HepG2 (cell line): ENCODE results near the gene STX2. TPM values are rescaled to one million over a fixed set of nuclear protein-coding genes. Genes with fewer than 3 reads are reported as not detected.

Experiments used
- ATAC-seq: fragments of 200-7000 bp; cut with Tn5 transposase; 3 replicates; pipeline ENCODE4 v1.9.1; 2020; ENCODE audit warnings: mild to moderate bottlenecking, moderate library complexity
- BruUV-seq: library from RNA; stranded (reverse); fragments of 400-500 nt; replicated peaks from 2 replicates; lab custom pipeline; 2021; lab: Mats Ljungman, UMichigan
- CTCF ChIA-PET: fragments of 300-600 bp; formaldehyde crosslinking; extraction: SDS; loops from one replicate; lab custom pipeline; 2021; ENCODE audit warnings: low total read pairs, inconsistent platforms, low intra/inter-chr PET ratio; lab: Yijun Ruan, JAX
- POLR2A ChIA-PET: fragments of 350-600 bp; sonication (Branson Sonifier 250); formaldehyde crosslinking; loops from one replicate; lab custom pipeline; 2020; ENCODE audit warnings: antibody characterized with exemption, inconsistent platforms; lab: Yijun Ruan, JAX
- DNase-seq: peaks from one replicate; pipeline ENCODE4 v3.0.0-alpha.2; 2015; ENCODE audit warnings: low spot score
- FAIRE-seq: peaks from 3 replicates; lab custom pipeline; 2011; peaks lifted over from hg19 to GRCh38; lab: Jason Lieb, UNC
- H2AFZ ChIP-seq: one replicate; pipeline ENCODE4 v1.6.1; 2011; ENCODE audit warnings: low read length, inconsistent platforms
- H3K27ac ChIP-seq: fragments of 300-600 bp; 3 replicates; pipeline ENCODE4 v1.8.0; 2011; ENCODE audit warnings: mixed run types, mild to moderate bottlenecking, mixed read lengths, low read length, inconsistent platforms; ENCODE audit not compliant: insufficient read depth; ENCODE audit errors: extremely low read length
- H3K27me3 ChIP-seq, 2 experiments: fragments of 200-600 bp in 1 of 2; 2 replicates in 1 of 2; 3 replicates in 1 of 2; pipeline versions ENCODE4 v1.6.0 to v1.8.0; 2011; ENCODE audit warnings: low read length in 2 of 2, mild to moderate bottlenecking in 2 of 2, moderate library complexity in 2 of 2, inconsistent platforms in 1 of 2; ENCODE audit not compliant: insufficient read depth in 2 of 2, control insufficient read depth in 1 of 2
- H3K36me3 ChIP-seq, 2 experiments: fragments of 200-600 bp in 1 of 2; replicated peaks in 1 of 2; 2 replicates in 1 of 2; 3 replicates in 1 of 2; pipeline versions ENCODE4 v1.5.1 to v1.8.0; 2011; ENCODE audit warnings: low read length in 2 of 2, inconsistent platforms in 1 of 2; ENCODE audit not compliant: insufficient read depth in 2 of 2, control insufficient read depth in 1 of 2
- H3K4me1 ChIP-seq: 2 replicates; pipeline ENCODE4 v1.5.1; 2012; ENCODE audit warnings: low read length, inconsistent platforms; ENCODE audit not compliant: insufficient read depth
- H3K4me2 ChIP-seq: 2 replicates; pipeline ENCODE4 v1.6.0; 2011; ENCODE audit warnings: low read depth, low read length, inconsistent platforms
- H3K4me3 ChIP-seq, 3 experiments: fragments of 200-600 bp in 1 of 3; sonication (generic), shearing (Covaris generic) in 1 of 3; replicated peaks in 1 of 3; 2 replicates each; pipeline ENCODE4 v1.5.1; 2011 to 2016; ENCODE audit warnings: low read length in 3 of 3, inconsistent platforms in 2 of 3, low read depth in 2 of 3, mild to moderate bottlenecking in 2 of 3, control low read depth in 1 of 3, mixed read lengths in 1 of 3; ENCODE audit not compliant: insufficient read depth in 1 of 3
- H3K79me2 ChIP-seq: one replicate; pipeline ENCODE4 v1.6.1; 2011; ENCODE audit warnings: low read length, inconsistent platforms; ENCODE audit not compliant: insufficient read depth
- H3K9ac ChIP-seq: 2 replicates; pipeline ENCODE4 v1.6.0; 2011; ENCODE audit warnings: mild to moderate bottlenecking, low read depth, low read length, inconsistent platforms; ENCODE audit not compliant: insufficient read depth
- H3K9me3 ChIP-seq: 2 replicates; pipeline ENCODE4 v1.5.1; 2012; ENCODE audit warnings: mild to moderate bottlenecking, low read length
- H4K20me1 ChIP-seq: 2 replicates; pipeline ENCODE4 v1.6.0; 2011; ENCODE audit warnings: inconsistent platforms, mild to moderate bottlenecking, low read length, moderate library complexity; ENCODE audit not compliant: insufficient read depth
- ATF7 ChIP-seq, 2 experiments: fragments of 450-650 bp in 1 of 2; sonication (generic) in 1 of 2; formaldehyde crosslinking in 1 of 2; IDR thresholded peaks; 2 replicates each; pipeline versions ENCODE4 v1.4.0 to v1.6.1; 2016 to 2020; ENCODE audit warnings: antibody characterized with exemption in 1 of 2, mild to moderate bottlenecking in 1 of 2, missing genetic modification reagents in 1 of 2
- CREB1 ChIP-seq, 2 experiments: fragments of 450-650 bp in 1 of 2; IDR thresholded peaks; 2 replicates each; pipeline ENCODE4 v1.6.1; 2016 to 2017; ENCODE audit warnings: control low read depth in 1 of 2, mild to moderate bottlenecking in 1 of 2, missing compliant biosample characterization in 1 of 2, missing genetic modification characterization in 1 of 2
- DDIT3 ChIP-seq: sonication (generic); formaldehyde crosslinking; IDR thresholded peaks from 2 replicates; pipeline ENCODE4 v1.4.0; 2020; ENCODE audit warnings: mild to moderate bottlenecking, missing genetic modification reagents
- PCBP2 ChIP-seq: fragments of 200-400 bp; formaldehyde crosslinking; optimal IDR thresholded peaks from 2 replicates; pipeline ENCODE3; 2018; ENCODE audit warnings: low read length, low read depth; ENCODE audit not compliant: poor library complexity, severe bottlenecking
- POLR2A ChIP-seq, 2 experiments: IDR thresholded peaks; 2 replicates each; pipeline ENCODE4 v1.6.1; 2011; ENCODE audit warnings: low read depth in 2 of 2, low read length in 2 of 2, mild to moderate bottlenecking in 1 of 2, moderate library complexity in 1 of 2; ENCODE audit not compliant: insufficient read depth in 1 of 2
- POLR2AphosphoS2 ChIP-seq: IDR thresholded peaks from 2 replicates; pipeline ENCODE4 v1.6.1; 2011; ENCODE audit warnings: low read depth, low read length, improper control_type of control experiment
- POLR2AphosphoS5 ChIP-seq: IDR thresholded peaks from 2 replicates; pipeline ENCODE4 v1.6.1; 2012; ENCODE audit warnings: low read depth, low read length
- RBFOX2 ChIP-seq: fragments of 200-400 bp; formaldehyde crosslinking; IDR thresholded peaks from 2 replicates; pipeline ENCODE4 v1.6.1; 2017; ENCODE audit warnings: low read depth, mild to moderate bottlenecking, low read length
- RBM22 ChIP-seq: fragments of 200-400 bp; formaldehyde crosslinking; optimal IDR thresholded peaks from 2 replicates; pipeline ENCODE3; 2017; ENCODE audit warnings: mild to moderate bottlenecking, low read length, moderate library complexity
- RELA ChIP-seq: sonication (generic); formaldehyde crosslinking; IDR thresholded peaks from 2 replicates; pipeline ENCODE4 v1.4.0; 2020; ENCODE audit warnings: missing genetic modification reagents
- SP4 ChIP-seq: sonication (generic); formaldehyde crosslinking; IDR thresholded peaks from 2 replicates; pipeline ENCODE4 v1.8.1; 2023; ENCODE audit warnings: mild to moderate bottlenecking, missing genetic modification reagents
- TBX2 ChIP-seq: sonication (generic); formaldehyde crosslinking; IDR thresholded peaks from 2 replicates; pipeline ENCODE4 v1.5.0; 2020; ENCODE audit warnings: missing genetic modification reagents, mild to moderate bottlenecking, borderline replicate concordance
- ZNF367 ChIP-seq: sonication (generic); formaldehyde crosslinking; IDR thresholded peaks from 2 replicates; pipeline ENCODE4 v1.4.0; 2020; ENCODE audit warnings: missing genetic modification reagents, borderline replicate concordance
- ZNF564 ChIP-seq: sonication (generic); formaldehyde crosslinking; IDR thresholded peaks from 2 replicates; pipeline ENCODE4 v1.8.1; 2023; ENCODE audit warnings: mild to moderate bottlenecking, missing genetic modification reagents
- ZNF772 ChIP-seq: sonication (generic); formaldehyde crosslinking; IDR thresholded peaks from 2 replicates; pipeline ENCODE4 v1.5.0; 2020; ENCODE audit warnings: mild to moderate bottlenecking, missing genetic modification reagents
- WGBS: methylation state at CpG from one replicate; pipeline ENCODE4 v1.1.6; 2017; ENCODE audit warnings: low lambda C conversion rate; 5-methylcytosine and 5-hydroxymethylcytosine counted together
- in situ Hi-C: cut with HindIII; loops from 2 replicates; pipeline ENCODE4 v1.10.0; 2017; ENCODE audit warnings: low pct_unique_long_range_greater_than_20kb; ENCODE audit not compliant: extremely low pct_ligation_motif_present
- intact Hi-C: fragments of 100-400 bp; cut with micrococcal nuclease; formaldehyde crosslinking; loops from one replicate; pipeline ENCODE4 v1.10.0; 2022; ENCODE audit not compliant: unreplicated experiment
- polyA plus RNA-seq, 8 experiments: library from polyadenylated mRNA; depleted of rRNA in 3 of 8; stranded (reverse) in 7 of 8; unstranded in 1 of 8; fragments of >200 nt; fragmentation: Illumina TruSeq in 4 of 8; extraction: Trizol in 4 of 8; gene quantifications; 2 replicates each; pipeline versions ENCODE4 v1.2.1 to v1.2.3, GENCODE V29; 2011 to 2016; ENCODE audit warnings: low read depth in 4 of 8, missing spikeins in 1 of 8, mixed read lengths in 1 of 8; ENCODE audit not compliant: insufficient read depth in 1 of 8
- total RNA-seq, 5 experiments: library from RNA; depleted of rRNA; stranded (reverse); fragments of >200 nt; fragmentation: Illumina TruSeq; extraction: Trizol; gene quantifications; 2 replicates each; pipeline ENCODE4 v1.2.3, GENCODE V29; 2016; ENCODE audit warnings: low read depth in 1 of 5

STX2 gene
- total and polyA plus RNA-seq, 2 of the 13 experiments (the other 11 are each of a cell fraction or from before 2014, with no cell fraction given) = 13.4 to 25.1 TPM

- no peak overlapping the region for H3K9ac ChIP-seq
- H3K4me3 ChIP-seq = no peak overlapping the region
- ChIA-PET CTCF (no interaction called here), POLR2A (no interaction called here)
- peaks cover 1 to 9% of the 10 kb centered on the region in 2 experiments; a peak in 2 of 5 replicates for H3K27me3 ChIP-seq
- no peaks in the 10 kb centered on the region for H3K9me3 ChIP-seq
- in situ Hi-C loops (no loop called here), intact Hi-C loops (no loop called here)
- FAIRE-seq (no peak), DNase-seq (no peak), ATAC-seq (no peak)
- H4K20me1 ChIP-seq = peaks cover 28% of the 10 kb centered on the region
- H3K36me3 ChIP-seq = peaks cover 11 to 46% of the 10 kb centered on the region in 2 experiments
- no peak overlapping the region for H3K27ac ChIP-seq
- no peak overlapping the region for H2AFZ ChIP-seq
- peaks cover 75% of the 10 kb centered on the region for H3K4me1 ChIP-seq
- 80% methylated on average over 3 of the region's 3 CpGs for WGBS
- peaks cover 22% of the 10 kb centered on the region for H3K79me2 ChIP-seq
- TF ChIP-seq POLR2A (IDR thresholded peaks at IDR 0.05; ENCODE audit: insufficient read depth in 1 of 2, low read depth in 2 of 2, low read length in 2 of 2) (0 out of 4 replicates have a peak, but pooled peaks of 1 of the 2 experiments have one; percentile 23), ZNF564 (CRISPR knock-in tag) (no peak), POLR2AphosphoS2 (peak; percentile 81; the same call in 1 of the 2 replicates), POLR2AphosphoS5 (peak; percentile 44; the same call in 1 of the 2 replicates), ATF7 (IDR thresholded peaks at IDR 0.05) (peak; percentile 50), ATF7 (CRISPR knock-in tag; IDR thresholded peaks at IDR 0.05) (no peak), TBX2 (CRISPR knock-in tag) (no peak), RBM22 (peak; percentile 68), ZNF367 (CRISPR knock-in tag) (no peak), CREB1 (IDR thresholded peaks at IDR 0.05) (peak; percentile 72), CREB1 (CRISPR knock-in tag; IDR thresholded peaks at IDR 0.05) (no peak)
- H3K4me2 ChIP-seq = no peak overlapping the region
- BruUV-seq = no TSS peak
These were observed 38.3 kb upstream of the STX2 start for GRCh38 chr12:130877333-130877732.

- ChIA-PET CTCF (no interaction called here), POLR2A (no interaction called here)
- no peak overlapping the region for H3K4me2 ChIP-seq
- TF ChIP-seq POLR2AphosphoS5 (peak; percentile 38; the same call in 1 of the 2 replicates), DDIT3 (CRISPR knock-in tag) (no peak), SP4 (no peak), RBM22 (peak; percentile 84), RBFOX2 (0 out of 2 replicates have a peak, but pooled peaks have one; percentile 51), PCBP2 (no peak), RELA (CRISPR knock-in tag) (no peak), ZNF772 (CRISPR knock-in tag) (no peak)
- TF ChIP-seq, all 625 proteins: peak for 3
- FAIRE-seq = no peak
- intact Hi-C loops = no loop called here
- peaks cover 75% of the 10 kb centered on the region for H3K4me1 ChIP-seq
- 93% methylated on average over 3 of the region's 3 CpGs for WGBS
- H2AFZ ChIP-seq = no peak overlapping the region
- H4K20me1 ChIP-seq = peaks cover 28% of the 10 kb centered on the region
- no peak overlapping the region for H3K27ac ChIP-seq
- ATAC-seq = no peak
- peaks cover 11 to 46% of the 10 kb centered on the region in 2 experiments for H3K36me3 ChIP-seq
- no peaks in the 10 kb centered on the region for H3K9me3 ChIP-seq
- no TSS peak for BruUV-seq
- H3K79me2 ChIP-seq = peaks cover 22% of the 10 kb centered on the region
- no peak overlapping the region for H3K4me3 ChIP-seq
- in situ Hi-C loops = no loop called here
- H3K27me3 ChIP-seq = peaks cover 1 to 9% of the 10 kb centered on the region in 2 experiments; a peak in 2 of 5 replicates
- no peak overlapping the region for H3K9ac ChIP-seq
- no peak for DNase-seq
These were observed 37.7 kb upstream of the STX2 start for GRCh38 chr12:130876758-130877157.
